Measurements from ENCODE around the gene FOXP1.
A peak's percentile ranks its signal among the peaks of the same experiment; 100 is the strongest.

The FOXP1 gene

GRCh38 chr3:71504250-71505036 lies 79.1 kb downstream of the FOXP1 start:
- TF ChIP-seq CTCF (IDR thresholded peaks at IDR 0.05) = no peak
- no peaks in the 10 kb centered on the region for H3K9me3 ChIP-seq
- DNase-seq = no peak
- intact Hi-C loops (cut with DNase I; ENCODE audit: low total_unique reads) = loop anchor here (5.0 kb wide), 1 partner anchor 1367 kb away; no protein-coding TSS in a partner anchor
- peak overlapping the region in 1 of 2 donors; percentile 19 for H3K27ac ChIP-seq
- H3K36me3 ChIP-seq = no peaks in the 10 kb centered on the region
- no peaks in the 10 kb centered on the region for H3K27me3 ChIP-seq
- peaks cover 0 to 9% (median 2%) of the 10 kb centered on the region in 4 donors for H3K4me1 ChIP-seq
- no peak overlapping the region for H3K4me3 ChIP-seq

- H3K27ac ChIP-seq = peak overlapping the region in 1 of 2 donors; percentile 19
- no peaks in the 10 kb centered on the region for H3K36me3 ChIP-seq
- no peak for TF ChIP-seq CTCF (IDR thresholded peaks at IDR 0.05)
- DNase-seq = no peak
- intact Hi-C loops (cut with DNase I; ENCODE audit: low total_unique reads) = loop anchor here (5.0 kb wide), 1 partner anchor 1366 kb away; no protein-coding TSS in a partner anchor
- no peaks in the 10 kb centered on the region for H3K27me3 ChIP-seq
- peaks cover 0 to 12% (median 4%) of the 10 kb centered on the region in 4 donors for H3K4me1 ChIP-seq
- no peaks in the 10 kb centered on the region for H3K9me3 ChIP-seq
- no peak overlapping the region for H3K4me3 ChIP-seq
Measured at GRCh38 chr3:71503525-71504249, 79.8 kb downstream of the FOXP1 start.

- no peak for DNase-seq
- no peak for TF ChIP-seq CTCF (IDR thresholded peaks at IDR 0.05)
- no peaks in the 10 kb centered on the region for H3K36me3 ChIP-seq
- no peak overlapping the region for H3K4me3 ChIP-seq
- intact Hi-C loops (cut with DNase I; ENCODE audit: low total_unique reads) = loop anchor here (5.0 kb wide), 1 partner anchor 1365 kb away; no protein-coding TSS in a partner anchor
- no peaks in the 10 kb centered on the region for H3K9me3 ChIP-seq
- H3K4me1 ChIP-seq = peaks cover 0 to 27% (median 14%) of the 10 kb centered on the region in 4 donors
- no peaks in the 10 kb centered on the region for H3K27me3 ChIP-seq
- H3K27ac ChIP-seq = no peak overlapping the region
Measured at GRCh38 chr3:71502066-71502625, 81.4 kb downstream of the FOXP1 start.

- Histone ChIP-seq H3K9me3 (no peaks in the 10 kb centered on the region), H3K27ac (no peak overlapping the region), H3K27me3 (no peaks in the 10 kb centered on the region), H3K4me1 (peaks cover 0 to 42% (median 25%) of the 10 kb centered on the region in 4 donors), H3K36me3 (no peaks in the 10 kb centered on the region), H3K4me3 (no peak overlapping the region)
- no peak for TF ChIP-seq CTCF (IDR thresholded peaks at IDR 0.05)
- intact Hi-C loops (cut with DNase I; ENCODE audit: low total_unique reads) = loop anchor here (5.0 kb wide), 1 partner anchor 1363 kb away; no protein-coding TSS in a partner anchor
- no peak for DNase-seq
Measured at GRCh38 chr3:71500696-71501095, 82.8 kb downstream of the FOXP1 start.

GRCh38 chr3:71499227-71499876 lies 84.2 kb downstream of the FOXP1 start:
- H3K36me3 ChIP-seq = no peaks in the 10 kb centered on the region
- DNase-seq = no peak
- intact Hi-C loops (cut with DNase I; ENCODE audit: low total_unique reads) = no loop called here
- H3K27ac ChIP-seq = peak overlapping the region in 1 of 2 donors; percentile 81
- no peaks in the 10 kb centered on the region for H3K9me3 ChIP-seq
- no peak for TF ChIP-seq CTCF (IDR thresholded peaks at IDR 0.05)
- no peak overlapping the region for H3K4me3 ChIP-seq
- no peaks in the 10 kb centered on the region for H3K27me3 ChIP-seq
- peaks cover 0 to 38% (median 25%) of the 10 kb centered on the region in 4 donors for H3K4me1 ChIP-seq

All from tibial artery (tissue), 4 donors.